ENCODE measurements around the gene PPP3CA. TPM values are rescaled to one million over a fixed set of nuclear protein-coding genes. Genes with fewer than 3 reads are reported as not detected.

PPP3CA gene
- total RNA-seq, 1 experiment from 2014 or later, result 33.8 TPM

GRCh38 chr4:101356928-101357327, 9.6 kb upstream of the PPP3CA start:
- CTCF ChIA-PET, result interaction anchor here (0.9 kb wide), 1 partner anchor 9 kb away, joined by 4 read pairs; the partner anchor contains the start of gene PPP3CA
- Histone ChIP-seq H3K36me3 (ENCODE audit: control insufficient read depth, insufficient read depth, low read length) (no peaks in the 10 kb centered on the region), H3K9me3 (no peaks in the 10 kb centered on the region), H3K27me3 (replicated peaks; ENCODE audit: control insufficient read depth, insufficient read depth, low read length) (no peaks in the 10 kb centered on the region), H3K4me1 (peaks cover 43% of the 10 kb centered on the region), H3K4me3 (ENCODE audit: low read depth, low read length) (no peak overlapping the region)
- TF ChIP-seq, protein P1, sequence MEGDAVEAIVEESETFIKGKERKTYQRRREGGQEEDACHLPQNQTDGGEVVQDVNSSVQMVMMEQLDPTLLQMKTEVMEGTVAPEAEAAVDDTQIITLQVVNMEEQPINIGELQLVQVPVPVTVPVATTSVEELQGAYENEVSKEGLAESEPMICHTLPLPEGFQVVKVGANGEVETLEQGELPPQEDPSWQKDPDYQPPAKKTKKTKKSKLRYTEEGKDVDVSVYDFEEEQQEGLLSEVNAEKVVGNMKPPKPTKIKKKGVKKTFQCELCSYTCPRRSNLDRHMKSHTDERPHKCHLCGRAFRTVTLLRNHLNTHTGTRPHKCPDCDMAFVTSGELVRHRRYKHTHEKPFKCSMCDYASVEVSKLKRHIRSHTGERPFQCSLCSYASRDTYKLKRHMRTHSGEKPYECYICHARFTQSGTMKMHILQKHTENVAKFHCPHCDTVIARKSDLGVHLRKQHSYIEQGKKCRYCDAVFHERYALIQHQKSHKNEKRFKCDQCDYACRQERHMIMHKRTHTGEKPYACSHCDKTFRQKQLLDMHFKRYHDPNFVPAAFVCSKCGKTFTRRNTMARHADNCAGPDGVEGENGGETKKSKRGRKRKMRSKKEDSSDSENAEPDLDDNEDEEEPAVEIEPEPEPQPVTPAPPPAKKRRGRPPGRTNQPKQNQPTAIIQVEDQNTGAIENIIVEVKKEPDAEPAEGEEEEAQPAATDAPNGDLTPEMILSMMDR (IDR thresholded peaks at IDR 0.05; ENCODE audit: insufficient read depth in 1 of 2, low read depth in 1 of 2, low read length in 1 of 2, severe bottlenecking in 1 of 2, unreplicated experiment in 1 of 2), result no peak
- intact Hi-C loops (cut with micrococcal nuclease; ENCODE audit: unreplicated experiment), result loop anchor here (1.0 kb wide), 2 partner anchors 10 kb away; partner anchors contain the start of gene PPP3CA
- peak; percentile 67 to 84 for DNase-seq
- Mint-ChIP-seq H3K9me3 (ENCODE audit: unreplicated experiment) (peaks cover 10% of the 10 kb centered on the region), H3K4me1 (ENCODE audit: low read depth, unreplicated experiment) (peaks cover 31% of the 10 kb centered on the region), H3K27me3 (ENCODE audit: insufficient read depth, unreplicated experiment) (no peaks in the 10 kb centered on the region), H3K36me3 (ENCODE audit: insufficient read depth, unreplicated experiment) (no peaks in the 10 kb centered on the region), H3K27ac (ENCODE audit: unreplicated experiment) (peak overlapping the region; percentile 92), H3K4me3 (ENCODE audit: unreplicated experiment) (peak overlapping the region; percentile 59)
- POLR2A ChIA-PET, result no interaction called here
- BruUV-seq (replicated peaks), result TSS peak; percentile 54

- Mint-ChIP-seq H3K4me3 (ENCODE audit: unreplicated experiment) (peak overlapping the region; percentile 59), H3K27me3 (ENCODE audit: insufficient read depth, unreplicated experiment) (no peaks in the 10 kb centered on the region), H3K9me3 (ENCODE audit: unreplicated experiment) (peaks cover 10% of the 10 kb centered on the region), H3K36me3 (ENCODE audit: insufficient read depth, unreplicated experiment) (no peaks in the 10 kb centered on the region), H3K4me1 (ENCODE audit: low read depth, unreplicated experiment) (peaks cover 31% of the 10 kb centered on the region), H3K27ac (ENCODE audit: unreplicated experiment) (peak overlapping the region; percentile 92)
- H3K36me3 ChIP-seq (ENCODE audit: control insufficient read depth, insufficient read depth, low read length), result no peaks in the 10 kb centered on the region
- BruUV-seq (replicated peaks), result TSS peak; percentile 71
- H3K4me1 ChIP-seq, result peaks cover 43% of the 10 kb centered on the region
- no peaks in the 10 kb centered on the region for H3K27me3 ChIP-seq (replicated peaks; ENCODE audit: control insufficient read depth, insufficient read depth, low read length)
- no peaks in the 10 kb centered on the region for H3K9me3 ChIP-seq
- ChIA-PET CTCF (interaction anchor here (0.9 kb wide), 1 partner anchor 8 kb away, joined by 4 read pairs; the partner anchor contains the start of gene PPP3CA), POLR2A (no interaction called here)
- intact Hi-C loops (cut with micrococcal nuclease; ENCODE audit: unreplicated experiment), result loop anchor here (1.0 kb wide), 2 partner anchors 9 to 11 kb away; partner anchors contain the start of gene PPP3CA
- peak; percentile 63 for DNase-seq
- no peak overlapping the region for H3K4me3 ChIP-seq (ENCODE audit: low read depth, low read length)
- TF ChIP-seq, protein P1 (IDR thresholded peaks at IDR 0.05; ENCODE audit: insufficient read depth in 1 of 2, low read depth in 1 of 2, low read length in 1 of 2, severe bottlenecking in 1 of 2, unreplicated experiment in 1 of 2), result no peak
Measured at GRCh38 chr4:101355767-101356702, 8.7 kb upstream of the PPP3CA start.

- Histone ChIP-seq H3K36me3 (ENCODE audit: control insufficient read depth, insufficient read depth, low read length) (no peaks in the 10 kb centered on the region), H3K4me3 (ENCODE audit: low read depth, low read length) (no peak overlapping the region), H3K9me3 (no peaks in the 10 kb centered on the region), H3K4me1 (peaks cover 44% of the 10 kb centered on the region), H3K27me3 (replicated peaks; ENCODE audit: control insufficient read depth, insufficient read depth, low read length) (no peaks in the 10 kb centered on the region)
- TF ChIP-seq, protein P1 (IDR thresholded peaks at IDR 0.05; ENCODE audit: insufficient read depth in 1 of 2, low read depth in 1 of 2, low read length in 1 of 2, severe bottlenecking in 1 of 2, unreplicated experiment in 1 of 2), result no peak
- no TSS peak for BruUV-seq (replicated peaks)
- DNase-seq, result no peak
- H3K4me3 Mint-ChIP-seq (ENCODE audit: unreplicated experiment), result no peak overlapping the region
- ChIA-PET CTCF (no interaction called here), POLR2A (no interaction called here)
- peaks cover 31% of the 10 kb centered on the region for H3K4me1 Mint-ChIP-seq (ENCODE audit: low read depth, unreplicated experiment)
- H3K27me3 Mint-ChIP-seq (ENCODE audit: insufficient read depth, unreplicated experiment), result no peaks in the 10 kb centered on the region
- peaks cover 10% of the 10 kb centered on the region for H3K9me3 Mint-ChIP-seq (ENCODE audit: unreplicated experiment)
- intact Hi-C loops (cut with micrococcal nuclease; ENCODE audit: unreplicated experiment), result no loop called here
- H3K27ac Mint-ChIP-seq (ENCODE audit: unreplicated experiment), result peak overlapping the region; percentile 92
- no peaks in the 10 kb centered on the region for H3K36me3 Mint-ChIP-seq (ENCODE audit: insufficient read depth, unreplicated experiment)
Measured at GRCh38 chr4:101355246-101355645, 7.9 kb upstream of the PPP3CA start.
